ENCODE measurements around the gene POM121L12.

DNA sequence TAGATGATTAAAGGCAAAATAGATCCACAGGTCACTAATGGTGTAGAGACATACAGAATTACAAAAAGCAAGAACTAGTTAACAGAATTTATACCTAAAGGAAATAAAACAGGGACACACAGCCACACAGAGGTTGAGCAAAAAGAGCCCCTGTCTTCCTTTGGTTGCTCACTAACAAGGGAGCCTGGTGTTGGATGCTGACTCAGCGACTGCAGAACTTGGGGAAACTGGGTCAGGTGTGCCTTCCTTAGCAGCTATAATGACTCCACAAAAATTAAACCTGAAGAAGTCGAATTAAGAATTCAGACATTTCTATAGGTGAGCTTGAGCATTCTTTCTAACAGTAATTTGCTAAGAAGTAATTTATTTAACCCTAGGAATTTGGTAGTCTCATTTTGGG lies 15.0 kb downstream of the POM121L12 start:
- TF ChIP-seq CTCF (conservative IDR thresholded peaks at IDR 0.05 in 1 of 2, IDR thresholded peaks at IDR 0.05 in 1 of 2; ENCODE audit: low read depth in 1 of 2, low read length in 2 of 2) (no peak), EZH2 (IDR thresholded peaks at IDR 0.05; ENCODE audit: low read length, missing control alignments) (no peak)

Data from fibroblast of lung (primary cell).